Measurements from ENCODE around the gene RPL29. TPM values are rescaled to one million over a fixed set of nuclear protein-coding genes. Genes with fewer than 3 reads are reported as not detected.

RPL29 gene
- total and polyA plus RNA-seq, 2 of the 13 experiments (the other 11 are each of a cell fraction or from before 2014, with no cell fraction given) = 1,348 to 2,263 TPM

DNA sequence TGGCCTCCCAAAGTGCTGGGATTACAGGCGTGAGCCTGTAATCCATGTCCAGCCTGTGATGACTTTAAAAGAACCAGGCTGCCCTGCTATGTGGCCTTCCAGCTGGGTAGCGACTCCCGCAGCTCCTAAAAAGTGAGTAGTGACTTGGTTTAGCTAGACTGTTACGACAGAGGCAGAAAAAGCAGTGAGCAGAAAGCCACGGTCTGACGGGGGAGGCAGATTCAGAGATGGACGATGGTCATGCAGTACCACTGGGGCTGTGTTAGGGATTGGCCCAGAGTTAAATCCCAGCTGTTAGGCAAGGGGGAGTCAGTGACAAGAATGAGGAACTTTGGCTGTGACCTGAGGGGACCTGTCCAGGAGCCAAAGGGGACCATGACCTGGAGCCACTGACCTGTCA is 3.1 kb upstream of the RPL29 start:
- CTCF ChIA-PET (ENCODE audit: low intra/inter-chr PET ratio, low total read pairs) = interaction anchor here (9.0 kb wide), 1 partner anchor 145 kb away, joined by 110 read pairs; no protein-coding TSS in a partner anchor
- no peak for ATAC-seq
- in situ Hi-C loops (cut with HindIII; ENCODE audit: extremely low pct_ligation_motif_present, low pct_unique_long_range_greater_than_20kb) = no loop called here

DNA sequence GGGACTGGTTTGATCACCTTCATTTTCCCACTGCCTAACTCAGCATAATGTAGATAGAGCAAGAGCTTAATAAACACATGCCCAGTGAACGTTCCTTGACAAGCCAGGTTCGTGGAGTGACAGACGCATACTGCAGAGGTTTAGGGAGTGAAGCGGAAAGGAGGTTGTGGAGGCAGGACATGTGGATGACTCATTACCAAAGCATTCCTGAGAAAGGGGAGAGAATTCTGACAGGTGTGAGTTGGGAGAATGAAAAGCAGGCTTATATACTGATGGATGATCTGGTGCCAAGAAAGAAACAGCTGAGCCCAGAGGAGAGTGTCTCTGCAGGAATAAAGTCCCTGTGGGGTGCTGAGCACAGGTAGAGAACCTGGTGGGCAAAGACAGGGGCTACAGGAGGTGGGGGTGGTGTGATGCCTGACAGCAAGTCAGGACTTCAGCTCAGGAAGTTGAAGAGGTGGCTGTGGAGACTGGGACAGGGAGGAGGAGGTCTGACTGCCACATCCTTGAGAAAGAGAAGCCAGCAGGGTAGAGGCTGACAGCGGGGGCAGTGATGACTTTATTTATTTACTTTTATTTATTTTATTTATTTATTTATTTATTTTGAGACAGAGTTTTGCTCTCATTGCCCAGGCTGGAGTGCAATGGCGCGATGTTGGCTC is 2.4 kb upstream of the RPL29 start:
- Histone ChIP-seq H2AFZ (ENCODE audit: low read length) (no peak overlapping the region), H3K79me2 (ENCODE audit: insufficient read depth, low read length) (peaks cover 21% of the 10 kb centered on the region), H3K4me2 (ENCODE audit: low read depth, low read length) (peak overlapping the region; percentile 30), H3K27ac (ENCODE audit: extremely low read length, insufficient read depth, low read length) (no peak overlapping the region), H3K9me3 (ENCODE audit: low read length) (no peaks in the 10 kb centered on the region), H3K36me3 (replicated peaks in 1 of 2; ENCODE audit: control insufficient read depth in 1 of 2, insufficient read depth in 2 of 2, low read length in 2 of 2) (peaks cover 6 to 15% of the 10 kb centered on the region in 2 experiments), H4K20me1 (ENCODE audit: insufficient read depth, low read length) (0 out of 2 replicates have a peak, but pooled peaks cover 3% of the 10 kb centered on the region), H3K4me1 (ENCODE audit: insufficient read depth, low read length) (peaks cover 56% of the 10 kb centered on the region), H3K4me3 (replicated peaks in 1 of 3; ENCODE audit: insufficient read depth in 1 of 3, low read depth in 2 of 3, low read length in 3 of 3) (no peak overlapping the region), H3K27me3 (ENCODE audit: control insufficient read depth in 1 of 2, insufficient read depth in 2 of 2, low read length in 2 of 2) (peaks cover 0 to 12% of the 10 kb centered on the region in 2 experiments; a peak in 1 of 5 replicates), H3K9ac (ENCODE audit: insufficient read depth, low read depth, low read length) (no peak overlapping the region)
- no TSS peak for BruUV-seq (replicated peaks)
- FAIRE-seq (no peak), ATAC-seq (no peak), DNase-seq (ENCODE audit: low spot score) (peak; percentile 64)
- CTCF ChIA-PET (ENCODE audit: low intra/inter-chr PET ratio, low total read pairs) = interaction anchor here (9.0 kb wide), 1 partner anchor 146 kb away, joined by 110 read pairs; no protein-coding TSS in a partner anchor
- POLR2A ChIA-PET = interaction anchor here (0.6 to 2.0 kb wide), 6 partner anchors 15 to 288 kb away, joined by 3 to 15 read pairs (median 4); partner anchors contain the start of genes ABHD14A, ACY1, PARP3 and RRP9
- intact Hi-C loops (cut with micrococcal nuclease; ENCODE audit: unreplicated experiment) (no loop called here), in situ Hi-C loops (cut with HindIII; ENCODE audit: extremely low pct_ligation_motif_present, low pct_unique_long_range_greater_than_20kb) (no loop called here)
- 36% methylated on average over 7 of the region's 7 CpGs for WGBS (ENCODE audit: low lambda C conversion rate)
- 0 out of 2 replicates have a peak, but pooled peaks have one; percentile 35 for TF ChIP-seq SAP130 (CRISPR knock-in tag; IDR thresholded peaks at IDR 0.05; ENCODE audit: low read depth)
- TF ChIP-seq TEAD3 (CRISPR knock-in tag; optimal IDR thresholded peaks at IDR 0.05; ENCODE audit: borderline replicate concordance) = peak; percentile 57
- no peak for TF ChIP-seq GABPA (IDR thresholded peaks at IDR 0.05; ENCODE audit: low read depth, low read length)
- TF ChIP-seq GABPA (CRISPR knock-in tag; IDR thresholded peaks at IDR 0.05; ENCODE audit: low read depth) = peak; percentile 35; the same call in 1 of the 2 replicates
- TF ChIP-seq JUND (CRISPR knock-in tag; IDR thresholded peaks at IDR 0.05) = peak; percentile 81
- no peak for TF ChIP-seq THAP11 (CRISPR knock-in tag; IDR thresholded peaks at IDR 0.05)
- TF ChIP-seq, protein P1, sequence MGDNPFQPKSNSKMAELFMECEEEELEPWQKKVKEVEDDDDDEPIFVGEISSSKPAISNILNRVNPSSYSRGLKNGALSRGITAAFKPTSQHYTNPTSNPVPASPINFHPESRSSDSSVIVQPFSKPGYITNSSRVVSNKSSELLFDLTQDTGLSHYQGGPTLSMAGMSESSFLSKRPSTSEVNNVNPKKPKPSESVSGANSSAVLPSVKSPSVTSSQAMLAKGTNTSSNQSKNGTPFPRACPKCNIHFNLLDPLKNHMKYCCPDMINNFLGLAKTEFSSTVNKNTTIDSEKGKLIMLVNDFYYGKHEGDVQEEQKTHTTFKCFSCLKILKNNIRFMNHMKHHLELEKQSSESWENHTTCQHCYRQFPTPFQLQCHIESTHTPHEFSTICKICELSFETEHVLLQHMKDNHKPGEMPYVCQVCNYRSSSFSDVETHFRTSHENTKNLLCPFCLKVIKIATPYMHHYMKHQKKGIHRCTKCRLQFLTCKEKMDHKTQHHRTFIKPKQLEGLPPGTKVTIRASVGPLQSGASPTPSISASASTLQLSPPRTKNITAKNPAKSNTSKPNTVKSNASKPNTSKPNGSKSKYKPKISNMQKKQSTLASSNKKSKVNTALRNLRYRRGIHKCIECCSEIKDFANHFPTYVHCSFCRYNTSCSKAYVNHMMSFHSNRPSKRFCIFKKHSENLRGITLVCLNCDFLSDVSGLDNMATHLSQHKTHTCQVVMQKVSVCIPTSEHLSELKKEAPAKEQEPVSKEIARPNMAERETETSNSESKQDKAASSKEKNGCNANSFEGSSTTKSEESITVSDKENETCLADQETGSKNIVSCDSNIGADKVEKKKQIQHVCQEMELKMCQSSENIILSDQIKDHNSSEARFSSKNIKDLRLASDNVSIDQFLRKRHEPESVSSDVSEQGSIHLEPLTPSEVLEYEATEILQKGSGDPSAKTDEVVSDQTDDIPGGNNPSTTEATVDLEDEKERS (CRISPR knock-in tag; IDR thresholded peaks at IDR 0.05) = no peak
- 0 out of 2 replicates have a peak, but pooled peaks have one; percentile 33 for TF ChIP-seq GATAD2A (CRISPR knock-in tag; IDR thresholded peaks at IDR 0.05)
- peak; percentile 7; the same call in 1 of the 2 replicates for TF ChIP-seq ZMYM3 (CRISPR knock-in tag; IDR thresholded peaks at IDR 0.05)
- peak; percentile 94 for TF ChIP-seq FOSL2 (CRISPR knock-in tag; IDR thresholded peaks at IDR 0.05)

More for the DNA sequence above, 3.1 kb upstream of the RPL29 start:
- no peak overlapping the region for H2AFZ ChIP-seq (ENCODE audit: low read length)
- TF ChIP-seq FOSL2 (CRISPR knock-in tag; IDR thresholded peaks at IDR 0.05) (no peak), ZNF326 (CRISPR knock-in tag; IDR thresholded peaks at IDR 0.05; ENCODE audit: borderline replicate concordance) (no peak), ZSCAN22 (CRISPR knock-in tag; IDR thresholded peaks at IDR 0.05) (peak; percentile 93)
- TF ChIP-seq, protein P2, sequence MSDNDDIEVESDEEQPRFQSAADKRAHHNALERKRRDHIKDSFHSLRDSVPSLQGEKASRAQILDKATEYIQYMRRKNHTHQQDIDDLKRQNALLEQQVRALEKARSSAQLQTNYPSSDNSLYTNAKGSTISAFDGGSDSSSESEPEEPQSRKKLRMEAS (IDR thresholded peaks at IDR 0.05) = no peak
- TF ChIP-seq, protein P3, sequence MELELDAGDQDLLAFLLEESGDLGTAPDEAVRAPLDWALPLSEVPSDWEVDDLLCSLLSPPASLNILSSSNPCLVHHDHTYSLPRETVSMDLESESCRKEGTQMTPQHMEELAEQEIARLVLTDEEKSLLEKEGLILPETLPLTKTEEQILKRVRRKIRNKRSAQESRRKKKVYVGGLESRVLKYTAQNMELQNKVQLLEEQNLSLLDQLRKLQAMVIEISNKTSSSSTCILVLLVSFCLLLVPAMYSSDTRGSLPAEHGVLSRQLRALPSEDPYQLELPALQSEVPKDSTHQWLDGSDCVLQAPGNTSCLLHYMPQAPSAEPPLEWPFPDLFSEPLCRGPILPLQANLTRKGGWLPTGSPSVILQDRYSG (CRISPR knock-in tag; IDR thresholded peaks at IDR 0.05) = no peak
- 13% methylated on average over 7 of the region's 7 CpGs for WGBS (ENCODE audit: low lambda C conversion rate)
- no peaks in the 10 kb centered on the region for H3K9me3 ChIP-seq (ENCODE audit: low read length)
- intact Hi-C loops (cut with micrococcal nuclease; ENCODE audit: unreplicated experiment) = no loop called here
- H3K9ac ChIP-seq (ENCODE audit: insufficient read depth, low read depth, low read length) = no peak overlapping the region
- DNase-seq (ENCODE audit: low spot score) (no peak), FAIRE-seq (no peak)
- peaks cover 0 to 19% of the 10 kb centered on the region in 2 experiments; a peak in 3 of 5 replicates for H3K27me3 ChIP-seq (ENCODE audit: control insufficient read depth in 1 of 2, insufficient read depth in 2 of 2, low read length in 2 of 2)
- BruUV-seq (replicated peaks) = no TSS peak
- H4K20me1 ChIP-seq (ENCODE audit: insufficient read depth, low read length) = 0 out of 2 replicates have a peak, but pooled peaks cover 3% of the 10 kb centered on the region
- H3K4me1 ChIP-seq (ENCODE audit: insufficient read depth, low read length) = peaks cover 49% of the 10 kb centered on the region
- no peak overlapping the region for H3K27ac ChIP-seq (ENCODE audit: extremely low read length, insufficient read depth, low read length)
- H3K36me3 ChIP-seq (replicated peaks in 1 of 2; ENCODE audit: control insufficient read depth in 1 of 2, insufficient read depth in 2 of 2, low read length in 2 of 2) = peaks cover 6 to 10% of the 10 kb centered on the region in 2 experiments
- no peak overlapping the region; the same call in 1 of the 2 replicates for H3K4me2 ChIP-seq (ENCODE audit: low read depth, low read length)
- H3K79me2 ChIP-seq (ENCODE audit: insufficient read depth, low read length) = peaks cover 18% of the 10 kb centered on the region
- no peak overlapping the region for H3K4me3 ChIP-seq (replicated peaks in 1 of 3; ENCODE audit: insufficient read depth in 1 of 3, low read depth in 2 of 3, low read length in 3 of 3)
- POLR2A ChIA-PET = interaction anchor here (1.2 to 2.0 kb wide), 4 partner anchors 16 to 178 kb away, joined by 3 to 15 read pairs (median 10); partner anchors contain the start of genes ACY1, PARP3 and RRP9

Measured in HepG2 (cell line).